Panc1 (cell line): ENCODE data around the gene CYBA. TPM values are rescaled to one million over a fixed set of nuclear protein-coding genes. Genes with fewer than 3 reads are reported as not detected.

ENCODE experiments used
- ATAC-seq: fragments of 200-7000 bp; cut with Tn5 transposase; 2 replicates; pipeline ENCODE4 v1.9.1; 2020; ENCODE audit warnings: mild to moderate bottlenecking, moderate library complexity
- BruUV-seq: library from RNA; stranded (reverse); fragments of 400-500 nt; replicated peaks from 2 replicates; lab custom pipeline; 2021; lab: Mats Ljungman, UMichigan
- CTCF ChIA-PET: fragments of 300-600 bp; sonication (Branson Sonifier 250); formaldehyde crosslinking; loops from one replicate; lab custom pipeline; 2022; ENCODE audit warnings: antibody characterized with exemption; lab: Charles Lee
- POLR2A ChIA-PET: fragments of 300-600 bp; sonication (Branson Sonifier 250); formaldehyde crosslinking; loops from one replicate; lab custom pipeline; 2022; ENCODE audit warnings: antibody characterized with exemption; lab: Charles Lee
- DNase-seq: peaks from one replicate; pipeline ENCODE4 v3.0.0-alpha.2; 2010; ENCODE audit warnings: low read depth, low spot score
- H3K27ac ChIP-seq: 2 replicates; pipeline ENCODE4 v1.5.1; 2011; ENCODE audit warnings: mild to moderate bottlenecking, low read length, inconsistent platforms
- H3K27me3 ChIP-seq: fragments of 200-500 bp; sonication (Bioruptor generic); 2 replicates; pipeline ENCODE4 v1.6.0; 2014; ENCODE audit warnings: low read length, inconsistent platforms; ENCODE audit not compliant: control insufficient read depth, insufficient read depth
- H3K36me3 ChIP-seq: fragments of 200-500 bp; sonication (Bioruptor generic); 2 replicates; pipeline ENCODE4 v1.5.1; 2014; ENCODE audit warnings: inconsistent platforms, mild to moderate bottlenecking, low read length, moderate library complexity; ENCODE audit not compliant: control insufficient read depth, insufficient read depth
- H3K4me1 ChIP-seq: 2 replicates; pipeline ENCODE4 v1.5.1; 2011; ENCODE audit warnings: inconsistent platforms, mild to moderate bottlenecking, low read length, moderate library complexity; ENCODE audit not compliant: control insufficient read depth, insufficient read depth
- H3K4me3 ChIP-seq, 2 experiments: 2 replicates each; pipeline ENCODE4 v1.5.1; 2011 to 2012; ENCODE audit warnings: low read depth in 2 of 2, low read length in 2 of 2, mild to moderate bottlenecking in 2 of 2, inconsistent platforms in 1 of 2, moderate library complexity in 1 of 2
- H3K9me3 ChIP-seq: fragments of 200-500 bp; sonication (Bioruptor generic); 2 replicates; pipeline ENCODE4 v1.5.1; 2014; ENCODE audit warnings: low read depth, mild to moderate bottlenecking, inconsistent platforms, low read length, moderate library complexity; ENCODE audit not compliant: control insufficient read depth, insufficient read depth
- CTCF ChIP-seq: fragments of 450-650 bp; IDR thresholded peaks from 2 replicates; pipeline ENCODE4 v1.5.1; 2017; ENCODE audit warnings: mild to moderate bottlenecking
- POLR2AphosphoS5 ChIP-seq: IDR thresholded peaks from 2 replicates; pipeline ENCODE4 v1.6.1; 2012; ENCODE audit warnings: mild to moderate bottlenecking, low read depth, low read length, moderate library complexity
- REST ChIP-seq, 2 experiments: IDR thresholded peaks; 2 replicates each; pipeline ENCODE4 v1.6.1; 2011 to 2012; ENCODE audit warnings: low read depth in 2 of 2, control low read depth in 1 of 2, low read length in 1 of 2, mild to moderate bottlenecking in 1 of 2, moderate library complexity in 1 of 2; ENCODE audit not compliant: insufficient read depth in 1 of 2
- SIN3A ChIP-seq: IDR thresholded peaks from 2 replicates; pipeline ENCODE4 v1.6.1; 2012; ENCODE audit warnings: low read depth, mild to moderate bottlenecking, low read length, moderate library complexity, borderline replicate concordance; ENCODE audit not compliant: insufficient read depth
- TCF7L2 ChIP-seq: IDR thresholded peaks from 2 replicates; pipeline ENCODE4 v1.6.1; 2011; ENCODE audit warnings: mild to moderate bottlenecking, low read depth, low read length, inconsistent platforms
- in situ Hi-C: cut with HindIII; loops from 2 replicates; pipeline ENCODE4 v1.10.0; 2016; ENCODE audit warnings: low sequenced_read_pairs, low pct_unique_long_range_greater_than_20kb
- intact Hi-C: fragments of 100-400 bp; cut with micrococcal nuclease; formaldehyde crosslinking; loops from one replicate; pipeline ENCODE4 v1.10.0; 2022; ENCODE audit not compliant: unreplicated experiment
- total RNA-seq: library from RNA; stranded (reverse); gene quantifications from one replicate; pipeline ENCODE4 v1.2.1, GENCODE V29; 2021; ENCODE audit not compliant: unreplicated experiment

Gene CYBA
- total RNA-seq, 1 experiment from 2014 or later: 233 TPM

GRCh38 chr16:88642881-88643643, 7.8 kb downstream of the CYBA start:
- ChIA-PET POLR2A (no interaction called here), CTCF (no interaction called here)
- H3K27ac ChIP-seq: no peak overlapping the region
- in situ Hi-C loops: no loop called here
- BruUV-seq: no TSS peak
- no peaks in the 10 kb centered on the region; the same call in 1 of the 2 replicates for H3K4me1 ChIP-seq
- DNase-seq: no peak
- intact Hi-C loops: no loop called here
- no peaks in the 10 kb centered on the region for H3K9me3 ChIP-seq
- H3K36me3 ChIP-seq: no peaks in the 10 kb centered on the region
- ATAC-seq: no peak
- no peaks in the 10 kb centered on the region for H3K27me3 ChIP-seq
- no peak overlapping the region for H3K4me3 ChIP-seq
- TF ChIP-seq REST (IDR thresholded peaks at IDR 0.05; ENCODE audit: insufficient read depth in 1 of 2, low read depth in 2 of 2, low read length in 1 of 2) (no peak), SIN3A (no peak), CTCF (no peak), POLR2AphosphoS5 (no peak), TCF7L2 (no peak)

GRCh38 chr16:88640498-88641247, 10.2 kb downstream of the CYBA start:
- H3K27me3 ChIP-seq: no peaks in the 10 kb centered on the region
- POLR2A ChIA-PET: no interaction called here
- no peaks in the 10 kb centered on the region for H3K36me3 ChIP-seq
- TF ChIP-seq TCF7L2 (no peak), POLR2AphosphoS5 (no peak), CTCF (no peak), SIN3A (no peak), REST (IDR thresholded peaks at IDR 0.05; ENCODE audit: insufficient read depth in 1 of 2, low read depth in 2 of 2, low read length in 1 of 2) (no peak)
- CTCF ChIA-PET: no interaction called here
- in situ Hi-C loops: no loop called here
- no peak overlapping the region for H3K27ac ChIP-seq
- no peak overlapping the region for H3K4me3 ChIP-seq
- no peaks in the 10 kb centered on the region for H3K4me1 ChIP-seq
- ATAC-seq (no peak), DNase-seq (no peak)
- intact Hi-C loops: no loop called here
- H3K9me3 ChIP-seq: no peaks in the 10 kb centered on the region
- BruUV-seq: no TSS peak
